Middle frontal gyrus (tissue), 1 donor: ENCODE results near the gene TPCN1.

ENCODE experiments used
- DNase-seq: peaks from one replicate; pipeline ENCODE4 v3.0.0-alpha.2; 2015; ENCODE audit warnings: low spot score; ENCODE audit errors: extremely low spot score

The TPCN1 gene

DNA sequence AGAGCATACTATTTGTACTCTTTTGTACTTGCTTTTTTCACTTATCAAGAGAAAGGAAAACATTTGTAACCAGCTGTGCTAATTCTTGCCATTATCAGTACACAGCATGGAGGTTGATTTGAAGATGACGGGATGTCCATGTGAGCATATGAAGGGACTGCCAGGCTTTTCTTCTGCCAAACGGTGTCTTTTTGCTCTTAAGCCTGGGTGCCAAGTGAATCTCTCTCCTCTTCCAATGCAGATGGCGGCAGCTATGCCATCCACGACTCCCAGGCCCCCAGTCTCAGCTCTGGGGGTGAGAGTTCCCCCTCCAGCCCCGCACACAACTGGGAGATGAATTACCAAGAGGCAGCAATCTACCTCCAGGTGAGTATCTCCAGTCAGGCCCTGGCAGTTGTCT, 38.9 kb downstream of the TPCN1 start:
- no peak for DNase-seq

DNA sequence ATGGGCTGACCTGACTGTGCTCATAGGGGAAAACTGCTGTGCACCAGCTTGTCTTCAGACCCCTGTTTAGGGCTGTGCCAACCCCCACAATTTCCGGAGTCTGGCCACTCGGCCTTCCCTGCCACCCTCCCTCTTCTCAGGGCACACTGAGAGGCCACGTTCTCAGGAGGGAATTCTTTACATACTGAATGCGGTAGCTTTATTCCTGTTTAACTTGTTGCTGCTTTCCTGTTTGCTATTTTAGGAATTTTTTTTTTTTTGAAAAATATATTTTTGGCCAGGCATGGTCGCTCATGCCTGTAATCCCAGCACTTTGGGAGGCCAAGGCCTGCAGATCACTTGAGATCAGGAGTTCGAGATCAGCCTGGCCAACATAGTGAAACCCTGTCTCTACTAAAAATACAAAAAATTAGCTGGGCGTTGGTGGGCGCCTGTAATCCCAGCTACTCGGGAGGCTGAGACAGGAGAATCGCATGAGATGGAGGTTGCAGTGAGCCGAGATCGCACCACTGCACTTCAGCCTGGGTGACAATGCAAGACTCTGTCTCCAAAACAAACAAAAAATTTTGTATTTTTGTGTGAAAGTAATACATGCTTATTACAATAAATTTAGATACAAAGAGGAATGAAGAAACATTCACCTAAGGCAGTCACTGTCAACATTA, 39.5 kb downstream of the TPCN1 start:
- no peak for DNase-seq

DNA sequence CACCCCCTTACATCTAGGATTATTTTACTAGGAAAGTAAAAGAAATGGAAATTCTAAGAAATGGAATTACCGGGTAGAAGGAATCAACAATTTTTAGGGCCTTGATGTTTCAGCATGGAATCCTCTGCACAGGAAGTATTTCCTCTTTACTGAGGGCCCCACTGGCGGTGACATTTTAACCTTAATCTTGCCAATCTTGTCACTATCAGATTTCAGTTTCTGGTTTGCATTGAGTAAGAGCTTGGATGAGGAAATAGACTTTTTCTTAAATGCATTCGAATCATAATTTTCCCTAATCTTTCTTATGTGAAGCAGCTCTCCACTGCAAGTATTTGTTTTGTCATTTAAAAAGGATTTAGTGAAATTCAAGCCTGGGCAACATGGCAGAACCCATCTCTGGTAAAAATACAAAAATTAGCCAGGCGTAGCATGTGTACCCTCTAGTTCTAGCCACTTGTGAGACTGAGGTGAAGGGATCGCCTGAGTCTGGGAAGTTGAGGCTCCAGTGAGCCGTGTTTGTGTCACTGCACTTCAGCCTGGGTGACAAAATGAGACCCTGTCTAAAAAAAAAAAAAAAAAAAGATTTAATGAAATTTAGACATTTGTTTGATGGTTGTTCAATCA, 40.7 kb downstream of the TPCN1 start:
- DNase-seq: no peak

GRCh38 chr12:113262710-113263109, 41.4 kb downstream of the TPCN1 start:
- DNase-seq: no peak

DNA sequence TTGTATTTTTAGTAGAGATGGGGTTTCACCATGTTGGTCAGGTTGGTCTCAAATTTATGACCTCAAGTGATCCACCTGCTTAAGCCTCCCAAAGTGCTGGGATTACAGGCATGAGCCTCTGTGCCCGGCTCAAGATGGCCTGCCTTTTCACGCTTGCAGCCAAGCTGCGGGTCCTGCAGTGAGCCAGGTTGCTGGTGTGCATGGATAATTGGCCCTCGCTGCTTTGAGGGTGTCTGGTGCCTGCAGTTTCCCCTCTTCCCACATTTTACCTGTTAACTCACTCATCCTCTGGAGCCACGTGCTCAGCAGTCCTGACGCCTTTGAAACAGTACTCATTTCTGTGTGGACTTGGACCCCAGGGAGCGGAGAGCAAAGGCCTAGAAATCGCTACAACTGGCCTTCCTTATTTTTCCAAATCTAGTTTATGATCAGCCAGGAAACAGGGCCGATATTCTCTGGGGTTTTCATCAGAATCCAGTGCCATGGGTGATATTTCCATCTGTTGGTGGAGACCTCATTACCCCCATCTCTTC, 42.2 kb downstream of the TPCN1 start:
- no peak for DNase-seq

DNA sequence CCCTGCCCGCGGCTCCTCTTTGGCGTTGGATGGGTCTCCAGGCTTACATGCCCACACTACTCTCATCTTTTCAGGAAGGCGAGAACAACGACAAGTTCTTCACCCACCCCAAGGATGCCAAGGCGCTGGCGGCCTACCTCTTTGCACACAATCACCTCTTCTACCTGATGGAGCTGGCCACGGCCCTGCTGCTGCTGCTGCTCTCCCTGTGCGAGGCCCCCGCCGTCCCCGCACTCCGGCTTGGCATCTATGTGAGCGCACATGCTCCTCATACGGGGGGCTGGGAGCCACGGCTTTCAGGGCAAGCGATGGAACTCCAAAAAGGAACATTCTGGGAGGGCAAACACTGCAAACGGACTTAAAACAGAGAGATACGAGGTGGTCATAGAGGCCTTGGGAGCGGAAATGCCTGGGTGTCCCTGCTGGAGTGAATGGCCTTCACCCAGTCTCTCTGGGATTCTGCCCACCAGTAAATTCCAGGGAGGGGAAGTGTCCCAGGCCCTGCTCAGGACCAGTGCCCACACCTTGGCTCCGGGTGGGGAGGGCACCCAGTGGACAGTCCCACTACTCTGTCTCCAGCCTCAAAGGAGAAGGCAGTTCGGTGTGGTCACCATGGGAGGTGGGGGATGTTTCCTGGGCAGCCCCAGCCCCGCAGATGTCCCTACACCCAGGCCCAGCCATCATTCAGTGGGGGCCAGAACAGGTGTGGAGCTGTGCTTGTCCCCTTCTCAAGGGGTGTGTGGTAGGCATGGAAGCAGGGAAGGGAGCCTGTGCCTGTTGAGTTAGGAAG, 45.0 kb downstream of the TPCN1 start:
- DNase-seq: no peak

GRCh38 chr12:113267621-113268020, 46.4 kb downstream of the TPCN1 start:
- DNase-seq: no peak

DNA sequence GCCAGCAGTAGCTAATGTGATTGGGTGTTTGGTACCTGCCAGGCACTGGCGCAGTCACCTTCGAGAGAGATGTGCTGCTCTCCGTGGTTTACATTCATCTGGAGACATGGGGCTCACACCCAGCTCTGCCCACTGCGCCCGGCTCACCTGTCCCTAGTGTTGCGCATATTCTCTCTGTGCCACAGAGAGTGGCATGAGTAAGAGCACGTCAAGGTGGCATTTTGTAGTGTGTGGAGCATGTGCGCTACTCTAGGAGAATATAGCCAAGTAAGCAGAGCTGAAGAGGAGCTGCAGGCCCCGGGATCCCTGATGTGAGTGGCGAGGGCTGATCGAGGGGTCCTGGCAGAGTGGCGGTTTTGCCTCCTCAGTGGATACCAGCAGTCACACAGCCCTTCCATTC, 46.9 kb downstream of the TPCN1 start:
- no peak for DNase-seq

DNA sequence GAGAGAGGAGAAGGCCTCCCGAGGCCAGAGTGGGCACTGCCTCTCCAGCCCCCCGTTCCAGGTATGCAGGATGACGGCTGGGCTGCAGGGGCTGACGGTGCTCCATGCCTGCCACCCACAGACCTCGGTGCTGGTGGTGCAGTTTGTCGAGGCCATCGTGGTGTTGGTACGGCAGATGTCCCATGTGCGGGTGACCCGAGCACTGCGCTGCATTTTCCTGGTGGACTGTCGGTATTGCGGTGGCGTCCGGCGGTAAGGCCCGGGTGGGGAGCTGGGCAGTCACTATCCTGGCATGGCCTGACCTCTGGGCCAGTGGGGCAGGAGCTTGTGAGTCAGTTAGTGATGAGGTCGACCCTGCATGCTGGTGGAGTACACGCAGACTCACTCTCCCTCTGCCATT, 47.4 kb downstream of the TPCN1 start:
- DNase-seq: no peak

DNA sequence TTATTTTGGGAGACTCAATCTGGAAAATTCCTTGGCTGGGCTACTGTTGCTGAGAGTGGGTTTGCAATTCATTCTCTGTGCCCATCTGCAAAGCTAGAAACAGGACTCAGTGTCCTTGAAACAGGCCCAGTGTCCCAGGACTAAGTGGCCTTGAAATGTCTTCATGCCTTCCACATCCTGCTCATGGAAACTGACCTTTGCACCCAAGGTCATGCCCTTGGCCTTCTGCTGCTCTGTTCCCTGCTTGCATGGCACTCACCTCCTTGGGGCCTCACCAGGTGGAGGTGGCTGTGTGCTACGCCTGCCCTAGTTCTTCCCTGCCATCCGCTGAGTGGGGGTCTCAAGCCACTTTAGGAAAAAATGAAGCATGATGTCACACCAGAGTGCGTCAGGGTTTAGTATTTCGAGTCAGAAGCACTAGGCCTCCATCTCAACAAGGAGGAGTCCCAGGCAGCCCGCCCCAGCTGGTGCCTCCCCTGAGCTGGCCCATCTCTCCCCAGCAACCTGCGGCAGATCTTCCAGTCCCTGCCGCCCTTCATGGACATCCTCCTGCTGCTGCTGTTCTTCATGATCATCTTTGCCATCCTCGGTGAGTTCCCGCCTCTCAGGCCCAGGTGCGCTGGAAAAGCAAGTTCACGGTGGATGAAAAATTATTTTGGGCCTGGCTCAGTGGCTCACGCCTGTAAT, 48.1 kb downstream of the TPCN1 start:
- no peak for DNase-seq

- no peak for DNase-seq
Measured at GRCh38 chr12:113270709-113271009, 49.4 kb downstream of the TPCN1 start.

DNA sequence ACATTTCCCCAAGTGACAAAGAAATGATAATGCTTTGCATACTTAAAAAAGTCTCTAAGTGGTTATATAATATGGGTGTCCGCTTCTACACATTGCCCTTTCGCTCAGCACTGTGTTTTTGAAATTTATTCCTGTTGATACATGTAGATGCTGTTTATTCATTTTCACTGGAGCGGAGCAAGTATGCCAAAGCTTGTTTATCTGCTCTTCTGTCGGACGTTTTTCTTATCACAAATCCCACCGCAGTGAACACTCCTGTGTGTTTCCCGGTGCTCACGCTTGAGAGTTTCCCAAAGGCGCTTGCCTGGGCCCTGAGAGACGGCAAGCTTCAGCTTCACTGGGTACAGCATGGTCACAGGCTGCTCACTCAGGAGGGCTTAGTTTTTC, 50.2 kb downstream of the TPCN1 start:
- no peak for DNase-seq

GRCh38 chr12:113271853-113272561, 50.7 kb downstream of the TPCN1 start:
- no peak for DNase-seq

- no peak for DNase-seq
Measured at GRCh38 chr12:113273053-113273725, 51.9 kb downstream of the TPCN1 start.

DNA sequence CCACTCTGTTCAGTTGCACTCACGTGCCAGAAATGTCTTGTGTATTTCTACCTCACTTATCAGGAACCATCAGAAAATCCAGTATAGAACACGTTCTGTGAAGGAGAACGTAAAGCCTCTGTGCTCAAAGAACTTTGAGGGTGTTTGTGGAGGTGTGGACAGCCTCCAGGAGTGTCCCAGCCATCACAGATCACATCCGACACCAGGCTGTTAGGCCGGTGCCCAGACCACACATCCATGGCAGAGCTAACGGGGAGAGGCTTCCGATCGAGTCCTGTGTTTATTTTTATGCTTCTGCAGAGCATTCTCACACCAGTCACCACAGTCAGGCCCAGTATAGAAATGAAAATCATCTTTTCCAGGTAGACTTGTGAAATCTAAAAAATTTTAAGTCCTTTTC, 53.6 kb downstream of the TPCN1 start:
- DNase-seq: no peak

- DNase-seq: no peak
Measured at GRCh38 chr12:113276306-113276705, 55.0 kb downstream of the TPCN1 start.

GRCh38 chr12:113276946-113277500, 55.8 kb downstream of the TPCN1 start:
- no peak for DNase-seq

GRCh38 chr12:113277511-113277910, 56.2 kb downstream of the TPCN1 start:
- no peak for DNase-seq

GRCh38 chr12:113278141-113278540, 56.9 kb downstream of the TPCN1 start:
- DNase-seq: no peak

DNA sequence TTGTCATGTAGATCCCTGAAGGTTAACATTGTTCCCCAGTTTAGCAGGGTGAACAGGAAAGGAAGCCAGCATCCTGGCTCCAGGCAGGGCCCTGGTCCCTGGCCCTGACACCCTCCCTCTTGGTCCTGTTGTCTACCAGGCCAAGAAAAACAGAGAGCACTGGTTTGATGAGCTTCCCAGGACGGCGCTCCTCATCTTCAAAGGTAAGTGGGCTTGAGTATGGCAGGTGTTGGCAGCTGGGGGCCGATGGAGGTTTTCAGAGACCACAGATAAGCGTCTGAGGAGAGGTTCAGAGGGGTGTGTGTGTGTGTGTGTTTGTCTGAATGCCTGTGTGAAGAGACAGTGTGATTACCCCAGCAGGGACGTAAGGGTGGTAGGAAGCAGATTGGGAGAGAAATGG, 57.4 kb downstream of the TPCN1 start:
- DNase-seq: no peak
